Vagina (tissue), 2 donors: ENCODE results near the gene KPNA3.

ENCODE experiments used
- CTCF ChIP-seq, 3 experiments: fragments of 450-650 bp in 2 of 3; fragments of 200-600 bp in 1 of 3; sonication (generic) in 1 of 3; IDR thresholded peaks; one replicate each; pipeline ENCODE4 v1.5.1; 2017 to 2019; ENCODE audit warnings: antibody characterized with exemption in 3 of 3, mild to moderate bottlenecking in 2 of 3, moderate library complexity in 2 of 3
- POLR2A ChIP-seq, 2 donors: fragments of 450-650 bp; IDR thresholded peaks; one replicate each; pipeline ENCODE4 v1.6.1; 2017; ENCODE audit warnings: antibody characterized with exemption in 2 of 2, mild to moderate bottlenecking in 2 of 2, moderate library complexity in 2 of 2

- TF ChIP-seq POLR2A (IDR thresholded peaks at IDR 0.05) = no peak
- TF ChIP-seq CTCF (IDR thresholded peaks at IDR 0.05) = no peak
Measured at GRCh38 chr13:49690133-49690994, 102.1 kb downstream of the KPNA3 start.
